SU-DHL-6 (cell line): ENCODE data around the gene HAUS5.

ENCODE experiments used
- EZH2phosphoT487 ChIP-seq: fragments of 200-600 bp; sonication (generic), shearing (Covaris generic); conservative IDR thresholded peaks from 2 replicates; pipeline ENCODE4 v1.6.1; 2018; ENCODE audit warnings: mild to moderate bottlenecking, antibody characterized with exemption, low read length, moderate library complexity, mixed read lengths
- TF ChIP-seq, protein P1 (sequence below): fragments of 200-600 bp; sonication (generic); IDR thresholded peaks from one replicate; pipeline ENCODE4 v1.5.1; 2017; ENCODE audit warnings: antibody characterized with exemption, mild to moderate bottlenecking, low read length, moderate library complexity; ENCODE audit not compliant: insufficient read depth, poor library complexity, severe bottlenecking

- TF ChIP-seq, protein P1, sequence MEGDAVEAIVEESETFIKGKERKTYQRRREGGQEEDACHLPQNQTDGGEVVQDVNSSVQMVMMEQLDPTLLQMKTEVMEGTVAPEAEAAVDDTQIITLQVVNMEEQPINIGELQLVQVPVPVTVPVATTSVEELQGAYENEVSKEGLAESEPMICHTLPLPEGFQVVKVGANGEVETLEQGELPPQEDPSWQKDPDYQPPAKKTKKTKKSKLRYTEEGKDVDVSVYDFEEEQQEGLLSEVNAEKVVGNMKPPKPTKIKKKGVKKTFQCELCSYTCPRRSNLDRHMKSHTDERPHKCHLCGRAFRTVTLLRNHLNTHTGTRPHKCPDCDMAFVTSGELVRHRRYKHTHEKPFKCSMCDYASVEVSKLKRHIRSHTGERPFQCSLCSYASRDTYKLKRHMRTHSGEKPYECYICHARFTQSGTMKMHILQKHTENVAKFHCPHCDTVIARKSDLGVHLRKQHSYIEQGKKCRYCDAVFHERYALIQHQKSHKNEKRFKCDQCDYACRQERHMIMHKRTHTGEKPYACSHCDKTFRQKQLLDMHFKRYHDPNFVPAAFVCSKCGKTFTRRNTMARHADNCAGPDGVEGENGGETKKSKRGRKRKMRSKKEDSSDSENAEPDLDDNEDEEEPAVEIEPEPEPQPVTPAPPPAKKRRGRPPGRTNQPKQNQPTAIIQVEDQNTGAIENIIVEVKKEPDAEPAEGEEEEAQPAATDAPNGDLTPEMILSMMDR, result no peak
- TF ChIP-seq EZH2phosphoT487, result no peak
Observed at GRCh38 chr19:35618857-35619256, 6.3 kb downstream of the HAUS5 start.
